GM18867 (cell line): ENCODE results near the gene RPP14.
"Not testable (repeated sequence)": the region's sequence is repeated elsewhere in the genome, so short reads cannot be mapped to it uniquely, and the experiment has no call there.

Experiments
- ATAC-seq: cut with Tn5 transposase; IDR thresholded peaks from one replicate; pipeline ENCODE4 v1.9.1; 2021; ENCODE audit warnings: mild to moderate bottlenecking, moderate library complexity; ENCODE audit not compliant: unreplicated experiment

The RPP14 gene

DNA sequence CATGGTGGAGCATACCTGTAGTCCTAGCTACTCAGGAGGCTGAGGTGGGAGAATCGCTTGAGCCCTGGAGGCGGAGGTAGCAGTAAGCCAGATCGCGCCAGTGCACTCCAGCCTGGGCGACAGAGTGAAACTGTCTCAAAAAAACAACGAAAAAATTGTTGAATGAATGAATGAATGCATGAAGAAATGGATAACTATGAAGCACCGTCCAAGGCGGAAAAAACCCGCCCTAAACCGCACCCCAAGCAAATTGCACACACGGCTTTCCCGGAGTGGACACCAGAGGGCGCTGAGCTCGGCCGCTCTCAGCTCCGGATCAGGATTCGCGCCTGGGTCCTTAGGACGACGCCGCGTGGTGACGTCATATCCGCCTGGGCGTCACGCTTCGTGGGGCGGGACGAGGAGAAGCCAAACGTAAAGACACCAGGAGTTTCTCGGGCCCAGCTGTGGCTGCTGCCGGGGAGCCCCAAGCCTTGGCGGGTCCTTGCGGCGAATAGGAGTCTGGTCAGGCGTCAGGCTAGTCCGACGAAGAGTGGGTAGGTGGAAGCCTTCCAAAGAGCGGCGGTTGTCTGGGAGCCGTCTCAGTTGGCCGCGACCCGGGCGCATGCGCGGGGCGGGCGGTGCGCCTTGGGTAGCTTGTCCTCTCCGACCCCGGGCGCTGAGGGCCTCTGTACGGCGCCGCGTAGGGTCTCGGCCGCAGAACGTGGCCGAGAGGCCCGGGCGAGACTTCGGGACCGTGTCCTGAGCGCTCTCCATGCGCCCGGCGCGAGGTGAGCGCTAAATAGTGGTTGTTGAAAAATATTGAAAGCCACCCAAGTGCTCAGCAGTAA lies at the start of gene RPP14, which contains the start of gene HTD2:
Gene RPP14, plus strand, starts transcription at position 364 of the 830 bp plus-strand sequence. CDS start 4,085 bp downstream, outside the sequence.
Gene HTD2, plus strand, starts transcription at position 639 of the 830 bp plus-strand sequence. CDS start 11,094 bp downstream, outside the sequence.
- ATAC-seq: peak; percentile 90

GRCh38 chr3:58256511-58256910 lies 49.5 kb upstream of the RPP14 start:
- ATAC-seq: no peak

DNA sequence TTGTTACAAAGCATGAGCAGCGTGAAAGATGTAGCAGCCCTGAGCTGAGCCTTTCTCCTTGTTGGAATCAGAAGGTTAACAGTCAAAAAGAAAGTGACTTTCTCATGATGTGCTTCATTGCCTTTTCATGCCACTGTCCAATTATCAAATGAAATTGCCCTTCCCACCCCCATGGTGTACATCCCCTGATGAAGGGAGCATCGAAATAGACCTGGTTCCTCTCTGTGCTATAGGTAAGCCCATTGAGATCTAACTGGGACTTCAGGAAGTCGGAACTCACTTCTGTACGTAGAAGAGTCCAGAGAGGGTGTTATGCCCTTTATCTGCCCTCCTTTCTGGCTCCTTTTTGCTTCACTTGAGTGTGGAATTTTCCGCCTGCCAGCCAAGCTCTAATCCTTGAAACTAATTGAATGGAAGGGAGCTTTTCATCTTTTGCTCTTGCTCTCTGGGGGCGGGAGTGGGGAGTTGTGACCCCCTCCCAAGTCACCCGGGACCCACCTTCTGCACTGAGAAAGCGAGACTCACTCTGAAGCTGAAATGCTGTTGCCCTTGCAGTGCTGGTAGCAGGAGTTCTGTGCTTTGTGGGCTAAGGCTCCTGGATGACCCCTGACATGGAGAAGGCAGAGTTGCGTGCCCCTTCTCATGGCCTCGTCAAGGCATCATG lies 47.5 kb upstream of the RPP14 start:
- no peak for ATAC-seq

DNA sequence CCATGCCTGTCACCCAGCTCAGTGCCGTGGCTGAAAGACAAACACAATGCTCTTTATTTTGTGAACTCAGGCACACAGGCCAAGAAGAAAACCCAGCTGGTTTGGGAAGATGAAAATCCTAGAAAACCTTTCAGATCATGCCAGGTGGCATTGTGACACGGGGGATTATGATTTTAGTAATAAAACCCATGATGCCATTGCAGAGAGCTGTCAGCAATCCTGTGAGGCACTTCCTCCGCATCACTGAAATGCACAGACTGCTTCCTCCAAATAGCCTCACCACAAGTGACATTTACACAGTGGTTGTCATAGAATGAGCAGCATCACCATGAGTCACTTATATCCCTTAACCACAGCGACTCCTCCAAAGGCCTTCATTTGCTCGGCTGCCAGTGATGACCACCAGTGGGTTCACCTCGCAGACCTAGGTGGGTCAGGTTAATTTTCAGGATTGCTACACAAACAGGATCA lies 45.7 kb upstream of the RPP14 start:
- ATAC-seq: no peak

DNA sequence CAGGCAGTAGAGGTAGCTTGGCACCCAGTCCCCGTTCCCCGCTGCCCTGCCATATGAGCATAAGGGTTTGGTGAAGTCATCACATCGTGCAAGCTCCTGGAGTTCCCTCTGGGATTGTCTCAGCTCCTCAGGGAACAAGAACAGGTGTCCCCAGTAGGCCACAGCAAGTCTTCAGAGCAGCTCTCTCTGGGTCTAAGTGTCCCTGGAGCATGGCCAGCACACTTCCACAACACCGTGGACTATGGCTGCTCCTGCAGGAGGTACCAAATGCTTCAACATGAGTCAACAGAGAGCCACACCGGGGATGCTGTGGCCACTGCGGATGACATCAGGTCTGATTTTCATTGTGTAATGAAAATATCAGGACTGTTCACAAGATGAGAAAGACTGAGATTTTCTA lies 45.3 kb upstream of the RPP14 start:
- ATAC-seq: no peak

- ATAC-seq: no peak
Observed at GRCh38 chr3:58261954-58262666, 43.9 kb upstream of the RPP14 start.

DNA sequence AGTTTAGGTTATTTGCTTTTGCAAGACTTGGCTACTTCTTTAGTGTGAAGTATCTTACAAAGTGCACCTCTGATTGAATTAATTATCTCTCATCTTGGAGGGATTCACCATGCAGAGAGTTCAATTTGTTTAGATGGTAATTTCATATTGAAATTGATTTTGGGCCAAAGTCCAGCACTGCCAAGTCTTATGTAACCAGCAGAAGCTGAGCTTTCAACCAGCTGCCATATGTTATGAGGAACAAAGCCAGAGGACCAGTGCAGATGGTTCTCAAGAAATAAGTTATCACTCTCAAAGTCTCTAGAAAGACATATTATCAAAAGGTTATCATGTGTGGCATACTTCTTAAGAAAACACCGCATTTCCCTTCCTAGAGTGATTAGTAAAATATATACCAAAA lies 39.5 kb upstream of the RPP14 start:
- no peak for ATAC-seq

- ATAC-seq: not testable (repeated sequence)
Observed at GRCh38 chr3:58267543-58267942, 38.5 kb upstream of the RPP14 start.

- no peak for ATAC-seq
Observed at GRCh38 chr3:58269356-58269755, 36.7 kb upstream of the RPP14 start.

- no peak for ATAC-seq
Observed at GRCh38 chr3:58270485-58270884, 35.6 kb upstream of the RPP14 start.

- no peak for ATAC-seq
Observed at GRCh38 chr3:58271901-58272501, 34.0 kb upstream of the RPP14 start.

GRCh38 chr3:58272891-58273290 lies 33.2 kb upstream of the RPP14 start:
- ATAC-seq: no peak

DNA sequence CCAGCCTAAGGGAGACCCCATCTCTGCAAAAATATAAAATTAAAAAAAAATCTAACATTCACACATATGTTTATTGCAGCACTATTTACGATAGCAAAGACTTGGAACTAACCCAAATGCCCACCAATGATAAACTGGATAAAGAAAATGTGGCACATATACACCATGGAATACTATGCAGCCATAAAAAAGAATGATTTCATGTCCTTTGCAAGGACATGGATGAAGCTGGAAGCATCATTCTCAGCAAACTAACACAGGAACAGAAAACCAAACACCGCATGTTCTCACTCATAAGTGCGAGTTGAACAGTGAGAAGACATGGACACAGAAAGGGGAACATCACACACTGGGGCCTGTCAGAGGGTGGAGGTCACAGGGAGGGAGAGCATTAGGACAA lies 32.7 kb upstream of the RPP14 start:
- ATAC-seq: not testable (repeated sequence)

DNA sequence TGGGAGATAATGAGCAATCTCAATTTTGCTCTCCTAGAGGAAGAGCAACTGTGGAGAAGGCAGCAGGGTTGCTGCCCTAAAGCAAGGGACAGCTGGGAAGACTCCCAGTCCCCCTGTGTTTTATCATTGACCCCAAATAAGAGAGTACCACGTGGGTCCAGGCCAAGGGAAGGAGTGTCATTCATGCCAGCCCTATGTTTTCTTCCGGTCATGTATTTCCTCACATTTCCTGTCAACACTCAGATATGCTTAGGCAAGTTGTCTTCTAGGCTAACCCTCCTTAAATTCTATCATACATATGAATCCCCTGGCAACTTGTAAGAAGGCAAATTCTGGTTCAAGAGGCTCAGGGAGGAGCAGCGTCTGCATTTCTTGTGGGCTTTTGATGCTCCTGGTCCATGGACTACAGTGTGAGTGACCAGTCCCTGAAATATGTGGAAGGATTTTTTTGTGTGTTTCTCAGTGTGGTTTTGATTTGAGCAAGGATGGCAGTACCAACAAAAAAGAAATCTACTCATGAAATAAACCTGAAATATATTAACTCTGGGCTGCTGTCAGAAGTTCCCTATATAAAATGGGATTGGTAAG lies 31.9 kb upstream of the RPP14 start:
- no peak for ATAC-seq

DNA sequence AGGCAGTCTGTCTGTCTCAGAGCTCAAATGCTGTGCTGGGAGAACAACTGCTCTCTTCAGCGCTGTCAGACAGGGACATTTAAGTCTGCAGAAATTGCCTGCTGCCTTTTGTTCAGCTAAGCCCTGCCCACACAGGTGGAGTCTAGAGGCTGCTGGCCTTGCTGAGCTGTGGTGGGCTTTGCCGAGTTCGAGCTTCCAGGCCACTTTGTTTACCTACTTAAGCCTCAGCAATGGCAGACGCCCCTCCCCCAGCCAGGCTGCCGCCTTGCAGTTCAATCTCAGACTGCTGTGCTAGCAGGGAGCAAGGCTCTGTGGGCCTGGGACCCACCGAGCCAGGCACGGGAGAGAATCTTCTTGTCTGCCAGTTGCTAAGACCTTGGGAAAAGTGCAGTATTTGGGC lies 25.0 kb upstream of the RPP14 start:
- ATAC-seq: no peak

DNA sequence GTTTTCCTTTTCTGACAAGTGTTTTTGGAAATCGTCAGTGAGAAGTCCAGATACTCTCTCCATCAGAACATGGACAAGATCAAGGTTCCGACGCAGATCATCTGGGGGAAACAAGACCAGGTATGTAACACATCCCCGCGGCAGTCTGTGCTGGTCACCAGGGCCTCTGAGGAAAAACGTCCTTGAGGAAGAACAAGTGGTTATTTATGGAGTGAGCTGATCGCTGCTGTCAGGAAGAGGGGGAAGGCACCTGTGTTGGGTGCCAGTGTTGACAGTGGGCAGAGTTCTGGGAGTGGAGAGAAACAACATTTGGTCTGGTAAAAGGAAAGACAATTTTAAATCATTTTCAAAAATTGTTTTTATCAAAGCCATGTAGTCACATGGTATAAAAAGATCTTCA lies 20.7 kb upstream of the RPP14 start:
- ATAC-seq: no peak

GRCh38 chr3:58287354-58287753 lies 18.7 kb upstream of the RPP14 start:
- ATAC-seq: no peak

GRCh38 chr3:58288011-58288728 lies 17.9 kb upstream of the RPP14 start:
- no peak for ATAC-seq

GRCh38 chr3:58288964-58289613 lies 17.0 kb upstream of the RPP14 start:
- ATAC-seq: not testable (repeated sequence)
